ENCODE data around the gene CERKL.

DNA sequence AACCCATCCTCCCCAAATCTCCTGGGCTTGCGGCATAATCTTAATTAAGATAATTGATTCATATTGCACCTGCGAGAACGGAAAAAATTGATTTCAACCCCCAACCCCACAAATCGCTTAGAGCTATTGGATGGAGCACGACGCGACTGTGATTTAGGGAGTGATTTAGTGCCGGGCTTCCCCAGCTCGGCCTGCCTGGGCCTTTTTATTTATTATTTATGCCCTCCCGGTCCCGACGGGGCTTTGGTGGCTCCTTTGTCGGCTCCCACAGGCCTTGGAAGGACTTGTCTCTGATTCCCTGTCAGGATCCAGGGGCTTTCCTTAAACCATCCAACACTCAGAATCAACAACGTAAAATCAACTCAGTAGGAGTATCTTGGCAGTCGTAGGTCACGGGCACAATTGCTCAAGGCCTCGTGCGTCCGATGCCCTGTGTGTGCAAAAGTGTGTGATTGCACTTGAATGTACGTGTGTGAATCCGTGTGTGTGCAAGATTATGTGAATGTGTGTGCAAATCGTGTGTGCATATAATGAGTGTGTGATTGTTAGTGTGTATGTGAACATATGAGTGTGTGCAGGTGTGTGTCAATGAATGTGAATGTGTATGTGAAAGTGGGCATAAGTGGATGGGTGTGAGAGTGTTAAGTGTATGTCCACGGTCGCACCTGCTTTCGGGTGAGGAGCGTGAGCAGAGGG is 27.7 kb upstream of the CERKL start:
- no peak for TF ChIP-seq POLR2A (IDR thresholded peaks at IDR 0.05; ENCODE audit: low read depth, low read length)
- TF ChIP-seq POLR2AphosphoS5 (IDR thresholded peaks at IDR 0.05; ENCODE audit: low read depth, low read length), result no peak
- TF ChIP-seq TAF1 (IDR thresholded peaks at IDR 0.05; ENCODE audit: borderline replicate concordance, low read depth, low read length), result no peak

All from GM12892 (cell line).